HepG2 (cell line): ENCODE data around the gene PDILT. TPM values are rescaled to one million over a fixed set of nuclear protein-coding genes. Genes with fewer than 3 reads are reported as not detected.

Experiments used
- CEBPB ChIP-seq: IDR thresholded peaks from 2 replicates; pipeline ENCODE4 v1.6.1; 2011; ENCODE audit warnings: low read depth, low read length, improper control_type of control experiment, borderline replicate concordance
- CHD2 ChIP-seq: IDR thresholded peaks from 2 replicates; pipeline ENCODE4 v1.6.1; 2011; ENCODE audit warnings: low read depth, low read length, improper control_type of control experiment
- IRF2 ChIP-seq: IDR thresholded peaks from 2 replicates; pipeline ENCODE4 v1.6.1; 2018; ENCODE audit warnings: missing genetic modification reagents, missing compliant biosample characterization
- MBNL3 ChIP-seq: fragments of 250-450 bp; sonication (Bioruptor Pico); conservative IDR thresholded peaks from 2 replicates; pipeline ENCODE4 v1.8.0; 2022; ENCODE audit warnings: mild to moderate bottlenecking, inconsistent platforms
- MED13 ChIP-seq: sonication (generic); formaldehyde crosslinking; IDR thresholded peaks from 2 replicates; pipeline ENCODE4 v1.5.0; 2020; ENCODE audit warnings: missing genetic modification reagents
- POGZ ChIP-seq: sonication (generic); formaldehyde crosslinking; IDR thresholded peaks from 2 replicates; pipeline ENCODE4 v1.4.0; 2020; ENCODE audit warnings: mild to moderate bottlenecking, missing genetic modification reagents
- REXO4 ChIP-seq: sonication (generic); formaldehyde crosslinking; IDR thresholded peaks from 2 replicates; pipeline ENCODE4 v1.8.0; 2022; ENCODE audit warnings: missing genetic modification reagents, mild to moderate bottlenecking, borderline replicate concordance
- SMC3 ChIP-seq: IDR thresholded peaks from 2 replicates; pipeline ENCODE4 v1.6.1; 2011; ENCODE audit warnings: low read length, improper control_type of control experiment
- TBL1XR1 ChIP-seq: fragments of 150-350 bp; IDR thresholded peaks from 2 replicates; pipeline ENCODE4 v1.6.1; 2014; ENCODE audit warnings: borderline replicate concordance, low read length; ENCODE audit not compliant: partially characterized antibody
- polyA plus RNA-seq, 8 experiments: library from polyadenylated mRNA; depleted of rRNA in 3 of 8; stranded (reverse) in 7 of 8; unstranded in 1 of 8; fragments of >200 nt; fragmentation: Illumina TruSeq in 4 of 8; extraction: Trizol in 4 of 8; gene quantifications; 2 replicates each; pipeline versions ENCODE4 v1.2.1 to v1.2.3, GENCODE V29; 2011 to 2016; ENCODE audit warnings: low read depth in 4 of 8, missing spikeins in 1 of 8, mixed read lengths in 1 of 8; ENCODE audit not compliant: insufficient read depth in 1 of 8
- total RNA-seq, 5 experiments: library from RNA; depleted of rRNA; stranded (reverse); fragments of >200 nt; fragmentation: Illumina TruSeq; extraction: Trizol; gene quantifications; 2 replicates each; pipeline ENCODE4 v1.2.3, GENCODE V29; 2016; ENCODE audit warnings: low read depth in 1 of 5
- TF ChIP-seq, protein P1 (sequence below): sonication (generic); formaldehyde crosslinking; IDR thresholded peaks from 2 replicates; pipeline ENCODE4 v1.4.0; 2020; ENCODE audit warnings: mild to moderate bottlenecking, missing genetic modification reagents
- TF ChIP-seq, protein P2 (sequence below): sonication (generic); formaldehyde crosslinking; IDR thresholded peaks from 2 replicates; pipeline ENCODE4 v1.4.0; 2020; ENCODE audit warnings: mild to moderate bottlenecking, missing genetic modification reagents
- TF ChIP-seq, protein P3 (sequence below): sonication (generic); formaldehyde crosslinking; IDR thresholded peaks from 2 replicates; pipeline ENCODE4 v1.5.1; 2020; ENCODE audit warnings: mild to moderate bottlenecking, missing genetic modification reagents, borderline replicate concordance
- TF ChIP-seq, protein P4 (sequence below): sonication (generic); formaldehyde crosslinking; IDR thresholded peaks from 2 replicates; pipeline ENCODE4 v1.4.0; 2020; ENCODE audit warnings: missing genetic modification reagents
- TF ChIP-seq, protein P5 (sequence below): sonication (generic); formaldehyde crosslinking; IDR thresholded peaks from 2 replicates; pipeline ENCODE4 v1.4.0; 2020; ENCODE audit warnings: mild to moderate bottlenecking, missing genetic modification reagents

The PDILT gene
- total and polyA plus RNA-seq, 2 of the 13 experiments (the other 11 are each of a cell fraction or from before 2014, with no cell fraction given) = not detected

DNA sequence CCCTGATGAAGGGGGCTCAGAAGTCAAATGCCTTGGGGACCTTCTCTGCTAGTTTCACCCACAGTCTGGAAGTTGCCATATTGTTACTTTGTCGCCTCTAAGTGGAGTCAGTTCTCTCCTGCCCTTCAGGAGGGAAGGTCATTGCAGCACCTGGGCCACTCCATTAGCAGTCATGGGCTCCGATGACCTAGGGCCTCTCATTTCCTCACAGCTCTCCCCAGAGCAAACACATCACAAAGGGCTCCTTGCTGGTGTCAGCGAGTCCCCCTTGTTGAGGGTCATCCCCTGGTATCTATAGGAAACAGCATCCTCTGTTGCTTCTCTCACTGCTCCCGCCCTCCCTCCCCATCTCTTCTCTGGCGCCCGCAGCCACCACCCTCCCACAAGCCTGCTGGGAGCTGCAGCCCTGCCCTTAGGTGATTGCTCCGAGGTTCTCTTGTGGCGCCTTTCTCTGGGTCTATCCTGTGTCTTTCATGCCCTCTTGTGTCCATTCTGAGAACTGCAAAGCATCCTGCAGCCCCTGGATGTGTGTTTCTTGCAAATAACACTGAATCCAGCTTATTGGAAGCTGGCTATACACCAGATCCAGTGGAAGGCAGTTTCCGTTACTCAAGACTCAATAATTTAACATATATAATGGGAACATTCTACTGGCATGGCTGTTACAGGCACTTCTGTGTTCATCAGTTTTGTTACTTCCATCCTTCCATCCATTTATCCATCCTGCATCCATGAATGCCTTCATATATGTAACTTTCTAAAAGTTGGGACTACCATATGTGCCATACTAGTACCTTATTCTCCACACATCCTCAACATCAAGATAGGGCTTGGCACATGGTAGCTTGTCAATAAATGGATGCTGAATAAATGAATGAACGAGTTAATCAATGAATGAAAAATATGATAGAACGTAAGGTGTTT, 21.2 kb downstream of the PDILT start (continued):
- TF ChIP-seq POGZ (CRISPR knock-in tag) (no peak), MBNL3 (CRISPR knock-in tag) (0 out of 2 replicates have a peak, but pooled peaks have one; percentile 62), TBL1XR1 (no peak), MED13 (CRISPR knock-in tag) (no peak), CEBPB (no peak), CHD2 (no peak), REXO4 (CRISPR knock-in tag) (no peak), IRF2 (CRISPR knock-in tag) (peak; percentile 75; the same call in 1 of the 2 replicates), SMC3 (peak; percentile 99)
- TF ChIP-seq, protein P1, sequence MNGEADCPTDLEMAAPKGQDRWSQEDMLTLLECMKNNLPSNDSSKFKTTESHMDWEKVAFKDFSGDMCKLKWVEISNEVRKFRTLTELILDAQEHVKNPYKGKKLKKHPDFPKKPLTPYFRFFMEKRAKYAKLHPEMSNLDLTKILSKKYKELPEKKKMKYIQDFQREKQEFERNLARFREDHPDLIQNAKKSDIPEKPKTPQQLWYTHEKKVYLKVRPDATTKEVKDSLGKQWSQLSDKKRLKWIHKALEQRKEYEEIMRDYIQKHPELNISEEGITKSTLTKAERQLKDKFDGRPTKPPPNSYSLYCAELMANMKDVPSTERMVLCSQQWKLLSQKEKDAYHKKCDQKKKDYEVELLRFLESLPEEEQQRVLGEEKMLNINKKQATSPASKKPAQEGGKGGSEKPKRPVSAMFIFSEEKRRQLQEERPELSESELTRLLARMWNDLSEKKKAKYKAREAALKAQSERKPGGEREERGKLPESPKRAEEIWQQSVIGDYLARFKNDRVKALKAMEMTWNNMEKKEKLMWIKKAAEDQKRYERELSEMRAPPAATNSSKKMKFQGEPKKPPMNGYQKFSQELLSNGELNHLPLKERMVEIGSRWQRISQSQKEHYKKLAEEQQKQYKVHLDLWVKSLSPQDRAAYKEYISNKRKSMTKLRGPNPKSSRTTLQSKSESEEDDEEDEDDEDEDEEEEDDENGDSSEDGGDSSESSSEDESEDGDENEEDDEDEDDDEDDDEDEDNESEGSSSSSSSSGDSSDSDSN = peak; percentile 22; the same call in 1 of the 2 replicates
- TF ChIP-seq, protein P2, sequence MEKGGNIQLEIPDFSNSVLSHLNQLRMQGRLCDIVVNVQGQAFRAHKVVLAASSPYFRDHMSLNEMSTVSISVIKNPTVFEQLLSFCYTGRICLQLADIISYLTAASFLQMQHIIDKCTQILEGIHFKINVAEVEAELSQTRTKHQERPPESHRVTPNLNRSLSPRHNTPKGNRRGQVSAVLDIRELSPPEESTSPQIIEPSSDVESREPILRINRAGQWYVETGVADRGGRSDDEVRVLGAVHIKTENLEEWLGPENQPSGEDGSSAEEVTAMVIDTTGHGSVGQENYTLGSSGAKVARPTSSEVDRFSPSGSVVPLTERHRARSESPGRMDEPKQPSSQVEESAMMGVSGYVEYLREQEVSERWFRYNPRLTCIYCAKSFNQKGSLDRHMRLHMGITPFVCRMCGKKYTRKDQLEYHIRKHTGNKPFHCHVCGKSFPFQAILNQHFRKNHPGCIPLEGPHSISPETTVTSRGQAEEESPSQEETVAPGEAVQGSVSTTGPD (CRISPR knock-in tag) = peak; percentile 23; the same call in 1 of the 2 replicates
- TF ChIP-seq, protein P3, sequence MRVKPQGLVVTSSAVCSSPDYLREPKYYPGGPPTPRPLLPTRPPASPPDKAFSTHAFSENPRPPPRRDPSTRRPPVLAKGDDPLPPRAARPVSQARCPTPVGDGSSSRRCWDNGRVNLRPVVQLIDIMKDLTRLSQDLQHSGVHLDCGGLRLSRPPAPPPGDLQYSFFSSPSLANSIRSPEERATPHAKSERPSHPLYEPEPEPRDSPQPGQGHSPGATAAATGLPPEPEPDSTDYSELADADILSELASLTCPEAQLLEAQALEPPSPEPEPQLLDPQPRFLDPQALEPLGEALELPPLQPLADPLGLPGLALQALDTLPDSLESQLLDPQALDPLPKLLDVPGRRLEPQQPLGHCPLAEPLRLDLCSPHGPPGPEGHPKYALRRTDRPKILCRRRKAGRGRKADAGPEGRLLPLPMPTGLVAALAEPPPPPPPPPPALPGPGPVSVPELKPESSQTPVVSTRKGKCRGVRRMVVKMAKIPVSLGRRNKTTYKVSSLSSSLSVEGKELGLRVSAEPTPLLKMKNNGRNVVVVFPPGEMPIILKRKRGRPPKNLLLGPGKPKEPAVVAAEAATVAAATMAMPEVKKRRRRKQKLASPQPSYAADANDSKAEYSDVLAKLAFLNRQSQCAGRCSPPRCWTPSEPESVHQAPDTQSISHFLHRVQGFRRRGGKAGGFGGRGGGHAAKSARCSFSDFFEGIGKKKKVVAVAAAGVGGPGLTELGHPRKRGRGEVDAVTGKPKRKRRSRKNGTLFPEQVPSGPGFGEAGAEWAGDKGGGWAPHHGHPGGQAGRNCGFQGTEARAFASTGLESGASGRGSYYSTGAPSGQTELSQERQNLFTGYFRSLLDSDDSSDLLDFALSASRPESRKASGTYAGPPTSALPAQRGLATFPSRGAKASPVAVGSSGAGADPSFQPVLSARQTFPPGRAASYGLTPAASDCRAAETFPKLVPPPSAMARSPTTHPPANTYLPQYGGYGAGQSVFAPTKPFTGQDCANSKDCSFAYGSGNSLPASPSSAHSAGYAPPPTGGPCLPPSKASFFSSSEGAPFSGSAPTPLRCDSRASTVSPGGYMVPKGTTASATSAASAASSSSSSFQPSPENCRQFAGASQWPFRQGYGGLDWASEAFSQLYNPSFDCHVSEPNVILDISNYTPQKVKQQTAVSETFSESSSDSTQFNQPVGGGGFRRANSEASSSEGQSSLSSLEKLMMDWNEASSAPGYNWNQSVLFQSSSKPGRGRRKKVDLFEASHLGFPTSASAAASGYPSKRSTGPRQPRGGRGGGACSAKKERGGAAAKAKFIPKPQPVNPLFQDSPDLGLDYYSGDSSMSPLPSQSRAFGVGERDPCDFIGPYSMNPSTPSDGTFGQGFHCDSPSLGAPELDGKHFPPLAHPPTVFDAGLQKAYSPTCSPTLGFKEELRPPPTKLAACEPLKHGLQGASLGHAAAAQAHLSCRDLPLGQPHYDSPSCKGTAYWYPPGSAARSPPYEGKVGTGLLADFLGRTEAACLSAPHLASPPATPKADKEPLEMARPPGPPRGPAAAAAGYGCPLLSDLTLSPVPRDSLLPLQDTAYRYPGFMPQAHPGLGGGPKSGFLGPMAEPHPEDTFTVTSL = 0 out of 2 replicates have a peak, but pooled peaks have one; percentile 39
- TF ChIP-seq, protein P4, sequence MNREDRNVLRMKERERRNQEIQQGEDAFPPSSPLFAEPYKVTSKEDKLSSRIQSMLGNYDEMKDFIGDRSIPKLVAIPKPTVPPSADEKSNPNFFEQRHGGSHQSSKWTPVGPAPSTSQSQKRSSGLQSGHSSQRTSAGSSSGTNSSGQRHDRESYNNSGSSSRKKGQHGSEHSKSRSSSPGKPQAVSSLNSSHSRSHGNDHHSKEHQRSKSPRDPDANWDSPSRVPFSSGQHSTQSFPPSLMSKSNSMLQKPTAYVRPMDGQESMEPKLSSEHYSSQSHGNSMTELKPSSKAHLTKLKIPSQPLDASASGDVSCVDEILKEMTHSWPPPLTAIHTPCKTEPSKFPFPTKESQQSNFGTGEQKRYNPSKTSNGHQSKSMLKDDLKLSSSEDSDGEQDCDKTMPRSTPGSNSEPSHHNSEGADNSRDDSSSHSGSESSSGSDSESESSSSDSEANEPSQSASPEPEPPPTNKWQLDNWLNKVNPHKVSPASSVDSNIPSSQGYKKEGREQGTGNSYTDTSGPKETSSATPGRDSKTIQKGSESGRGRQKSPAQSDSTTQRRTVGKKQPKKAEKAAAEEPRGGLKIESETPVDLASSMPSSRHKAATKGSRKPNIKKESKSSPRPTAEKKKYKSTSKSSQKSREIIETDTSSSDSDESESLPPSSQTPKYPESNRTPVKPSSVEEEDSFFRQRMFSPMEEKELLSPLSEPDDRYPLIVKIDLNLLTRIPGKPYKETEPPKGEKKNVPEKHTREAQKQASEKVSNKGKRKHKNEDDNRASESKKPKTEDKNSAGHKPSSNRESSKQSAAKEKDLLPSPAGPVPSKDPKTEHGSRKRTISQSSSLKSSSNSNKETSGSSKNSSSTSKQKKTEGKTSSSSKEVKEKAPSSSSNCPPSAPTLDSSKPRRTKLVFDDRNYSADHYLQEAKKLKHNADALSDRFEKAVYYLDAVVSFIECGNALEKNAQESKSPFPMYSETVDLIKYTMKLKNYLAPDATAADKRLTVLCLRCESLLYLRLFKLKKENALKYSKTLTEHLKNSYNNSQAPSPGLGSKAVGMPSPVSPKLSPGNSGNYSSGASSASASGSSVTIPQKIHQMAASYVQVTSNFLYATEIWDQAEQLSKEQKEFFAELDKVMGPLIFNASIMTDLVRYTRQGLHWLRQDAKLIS (CRISPR knock-in tag) = no peak
- TF ChIP-seq, protein P5, sequence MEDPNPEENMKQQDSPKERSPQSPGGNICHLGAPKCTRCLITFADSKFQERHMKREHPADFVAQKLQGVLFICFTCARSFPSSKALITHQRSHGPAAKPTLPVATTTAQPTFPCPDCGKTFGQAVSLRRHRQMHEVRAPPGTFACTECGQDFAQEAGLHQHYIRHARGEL (CRISPR knock-in tag) = no peak
